Gastroesophageal sphincter (tissue), 3 donors: ENCODE results near the gene UTS2B.

Experiments used
- POLR2AphosphoS5 ChIP-seq: sonication (generic); formaldehyde crosslinking; IDR thresholded peaks from one replicate; pipeline ENCODE4 v1.6.1; 2017; ENCODE audit warnings: antibody characterized with exemption
- TF ChIP-seq, protein P1 (sequence below), 4 experiments: fragments of 200-600 bp in 2 of 4; fragments of 450-650 bp in 2 of 4; sonication (generic) in 1 of 4; IDR thresholded peaks; one replicate each; pipeline ENCODE4 v1.5.1; 2017 to 2019; ENCODE audit warnings: antibody characterized with exemption in 4 of 4, mild to moderate bottlenecking in 2 of 4, moderate library complexity in 2 of 4

DNA sequence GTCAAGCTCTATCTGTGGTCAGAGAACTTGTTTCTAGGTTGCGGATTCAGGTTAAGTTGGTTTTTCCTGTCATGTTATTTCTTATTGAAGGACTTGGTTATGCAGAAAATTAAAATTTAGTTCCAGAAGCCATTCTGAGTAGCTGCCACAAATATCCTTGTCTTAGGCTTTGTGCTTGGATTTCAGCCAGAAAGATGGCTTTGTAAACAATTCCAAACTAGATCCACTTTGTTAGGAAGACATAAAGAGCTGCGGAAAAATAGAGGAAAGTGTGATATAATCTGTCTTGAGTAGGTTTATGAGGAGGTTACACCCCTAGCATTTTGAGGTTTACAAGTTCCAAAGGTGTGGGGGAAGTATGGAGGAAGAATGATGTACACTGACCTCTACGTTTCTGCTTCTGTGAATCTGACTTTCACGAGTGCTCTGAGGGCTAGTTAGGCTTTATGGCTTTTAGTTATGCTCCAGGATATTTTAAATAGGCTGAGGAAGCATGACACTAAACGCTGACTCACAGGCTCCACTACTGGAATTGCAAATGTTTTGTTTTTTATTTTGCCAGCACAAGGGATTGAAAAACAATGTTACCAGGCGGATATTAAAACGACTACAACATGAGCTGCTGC is 46.3 kb upstream of the UTS2B start:
- TF ChIP-seq POLR2AphosphoS5, result no peak
- TF ChIP-seq, protein P1, sequence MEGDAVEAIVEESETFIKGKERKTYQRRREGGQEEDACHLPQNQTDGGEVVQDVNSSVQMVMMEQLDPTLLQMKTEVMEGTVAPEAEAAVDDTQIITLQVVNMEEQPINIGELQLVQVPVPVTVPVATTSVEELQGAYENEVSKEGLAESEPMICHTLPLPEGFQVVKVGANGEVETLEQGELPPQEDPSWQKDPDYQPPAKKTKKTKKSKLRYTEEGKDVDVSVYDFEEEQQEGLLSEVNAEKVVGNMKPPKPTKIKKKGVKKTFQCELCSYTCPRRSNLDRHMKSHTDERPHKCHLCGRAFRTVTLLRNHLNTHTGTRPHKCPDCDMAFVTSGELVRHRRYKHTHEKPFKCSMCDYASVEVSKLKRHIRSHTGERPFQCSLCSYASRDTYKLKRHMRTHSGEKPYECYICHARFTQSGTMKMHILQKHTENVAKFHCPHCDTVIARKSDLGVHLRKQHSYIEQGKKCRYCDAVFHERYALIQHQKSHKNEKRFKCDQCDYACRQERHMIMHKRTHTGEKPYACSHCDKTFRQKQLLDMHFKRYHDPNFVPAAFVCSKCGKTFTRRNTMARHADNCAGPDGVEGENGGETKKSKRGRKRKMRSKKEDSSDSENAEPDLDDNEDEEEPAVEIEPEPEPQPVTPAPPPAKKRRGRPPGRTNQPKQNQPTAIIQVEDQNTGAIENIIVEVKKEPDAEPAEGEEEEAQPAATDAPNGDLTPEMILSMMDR (IDR thresholded peaks at IDR 0.05), result no peak
